NK-92 treated with Interleukin-12 subunit alpha and Interleukin-12 subunit beta, amount 100 ng/mL, for 24 hours (cell line): Measurements from ENCODE around the gene SMOC2.
"Not testable (repeated sequence)": the region's sequence is repeated elsewhere in the genome, so short reads cannot be mapped to it uniquely, and the experiment has no call there.

ENCODE experiments used
- DNase-seq: peaks from one replicate; lab custom pipeline; 2025; lab: John Stamatoyannopoulos, UW

The SMOC2 gene

GRCh38 chr6:168538892-168539811 lies 98.2 kb downstream of the SMOC2 start:
- DNase-seq = no peak

- DNase-seq = no peak
Observed at GRCh38 chr6:168540713-168541291, 99.8 kb downstream of the SMOC2 start.

DNA sequence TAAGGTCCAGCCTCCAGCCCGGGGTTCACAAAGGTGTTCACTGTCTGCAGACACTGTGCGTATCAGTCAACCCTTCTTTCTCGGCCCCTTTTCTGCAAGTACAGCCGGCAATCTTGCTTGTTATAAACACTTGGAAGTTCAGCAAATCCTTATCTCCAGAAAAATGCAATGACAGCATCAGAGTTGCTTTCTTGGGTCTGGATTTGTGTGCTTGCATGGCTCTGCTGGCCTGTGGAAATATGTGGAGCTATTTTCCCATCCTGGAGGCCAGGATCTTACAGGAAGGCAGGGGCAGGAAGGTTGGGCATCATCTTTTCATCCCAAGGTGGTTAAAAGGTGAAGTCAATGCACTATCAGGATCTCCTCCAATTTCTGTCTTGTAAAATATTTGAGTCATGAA lies 100.3 kb downstream of the SMOC2 start:
- DNase-seq = no peak

DNA sequence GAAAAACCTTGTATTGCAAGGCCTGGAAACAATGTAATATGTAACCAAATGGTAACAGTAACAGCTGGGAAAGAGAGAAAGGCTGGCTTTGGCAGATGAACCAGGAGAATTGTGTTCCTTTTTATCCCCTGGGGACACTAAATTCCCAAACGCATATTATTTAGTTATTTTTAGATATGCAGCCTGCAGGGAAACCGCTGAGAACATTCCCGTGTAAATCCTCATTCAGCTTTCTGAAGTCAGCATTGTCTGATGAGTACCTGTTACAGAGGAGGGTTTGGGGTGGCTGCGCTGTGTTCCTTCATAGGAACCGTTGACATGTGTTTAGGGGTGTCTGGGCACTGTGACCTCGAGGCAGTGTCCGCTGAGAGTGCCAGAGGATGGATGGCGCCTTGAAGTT lies 101.3 kb downstream of the SMOC2 start:
- no peak for DNase-seq

DNA sequence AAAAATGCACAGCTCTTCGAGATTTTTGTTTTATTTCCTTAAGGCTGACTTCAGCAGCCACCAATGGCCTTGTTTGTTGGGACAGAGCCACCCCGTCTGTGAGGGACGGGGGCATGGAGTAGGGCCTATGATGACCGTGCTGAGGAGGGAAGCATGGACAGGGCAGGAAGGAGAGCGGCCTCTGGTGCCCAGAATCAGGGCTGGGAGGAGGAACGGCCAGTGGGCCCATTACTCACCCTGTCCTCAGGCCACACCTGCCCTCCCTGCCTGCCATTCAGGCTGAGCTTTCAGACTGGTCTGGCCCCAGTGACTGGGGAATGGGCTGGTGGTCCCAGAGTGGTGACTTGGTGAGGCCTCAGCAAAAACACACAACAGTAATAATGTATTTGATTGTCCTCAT lies 104.4 kb downstream of the SMOC2 start:
- no peak for DNase-seq

DNA sequence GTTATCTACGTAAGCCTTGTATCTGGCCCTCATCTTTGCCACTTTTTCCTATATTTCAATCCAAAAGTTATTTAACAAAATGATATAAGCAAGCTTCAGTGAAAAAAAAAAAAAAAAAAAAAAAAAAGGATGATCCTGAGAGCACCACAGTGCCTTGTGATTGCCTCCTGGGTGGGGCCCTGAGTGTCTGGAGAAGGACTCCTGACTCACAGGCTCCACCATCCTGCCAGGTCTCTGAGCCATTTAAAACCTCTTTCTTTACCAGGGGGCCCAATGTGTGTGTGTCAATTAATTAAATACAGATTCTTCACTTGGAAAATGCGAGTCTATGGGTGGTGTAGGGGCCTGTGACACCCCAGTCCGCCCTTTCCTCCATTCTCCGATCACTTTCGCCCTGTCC lies 105.2 kb downstream of the SMOC2 start:
- no peak for DNase-seq

DNA sequence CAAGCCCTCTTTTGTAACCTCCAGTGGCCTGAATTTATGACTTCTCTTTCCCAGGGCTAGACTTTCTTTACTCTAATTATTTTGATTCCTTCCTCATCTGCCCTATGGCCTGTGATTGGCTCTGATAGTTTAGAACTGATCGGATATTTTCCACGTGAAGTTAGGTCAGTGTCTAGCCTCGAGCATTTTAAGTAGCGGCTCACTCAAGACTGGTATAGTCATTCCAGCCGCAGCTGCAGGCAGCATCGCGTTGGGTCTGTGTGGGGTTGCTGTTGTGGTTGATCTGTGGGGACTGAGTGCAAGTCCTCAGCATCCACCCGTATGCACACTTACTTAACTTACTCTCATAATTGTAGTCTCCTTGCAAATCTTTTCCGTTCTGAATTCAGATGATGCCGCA lies 105.7 kb downstream of the SMOC2 start:
- DNase-seq = no peak

GRCh38 chr6:168550326-168550725 lies 109.3 kb downstream of the SMOC2 start:
- DNase-seq = no peak

- DNase-seq = no peak
Observed at GRCh38 chr6:168554472-168554871, 113.5 kb downstream of the SMOC2 start.

DNA sequence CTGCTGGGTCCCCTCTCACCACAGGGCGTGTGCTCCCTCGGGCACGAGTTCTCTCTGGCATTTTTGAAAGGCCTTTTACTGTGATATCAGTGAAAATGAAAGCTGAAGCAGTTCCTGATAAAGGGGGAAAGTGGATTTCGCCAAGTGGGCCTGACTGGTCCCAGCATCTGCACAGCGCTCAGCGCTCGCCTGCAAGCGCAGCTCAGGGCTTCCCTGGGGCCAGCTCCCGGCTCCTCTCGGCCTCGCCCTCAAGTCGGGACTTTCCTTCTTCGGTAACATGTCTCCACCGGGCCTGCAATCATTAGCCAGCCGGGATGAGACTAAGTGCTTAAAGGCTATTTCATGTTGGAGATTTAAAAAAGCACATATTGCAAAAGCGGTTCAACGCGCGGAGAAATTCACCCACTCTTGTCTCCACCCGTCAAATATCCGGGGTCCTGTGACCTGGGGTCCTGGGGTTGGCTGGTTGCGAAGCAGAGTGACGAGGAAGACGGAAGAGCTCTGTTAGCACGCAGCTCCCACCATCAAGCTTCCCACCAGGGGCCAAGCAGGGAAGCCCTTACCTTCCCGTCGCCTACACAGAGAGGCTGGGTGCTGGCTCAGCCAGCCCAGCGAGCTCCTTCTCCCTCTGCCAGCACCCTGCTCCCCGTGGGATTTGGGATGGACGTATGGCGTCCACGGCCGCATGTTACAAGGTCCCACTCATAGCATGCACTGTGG lies 114.1 kb downstream of the SMOC2 start:
- DNase-seq = no peak

DNA sequence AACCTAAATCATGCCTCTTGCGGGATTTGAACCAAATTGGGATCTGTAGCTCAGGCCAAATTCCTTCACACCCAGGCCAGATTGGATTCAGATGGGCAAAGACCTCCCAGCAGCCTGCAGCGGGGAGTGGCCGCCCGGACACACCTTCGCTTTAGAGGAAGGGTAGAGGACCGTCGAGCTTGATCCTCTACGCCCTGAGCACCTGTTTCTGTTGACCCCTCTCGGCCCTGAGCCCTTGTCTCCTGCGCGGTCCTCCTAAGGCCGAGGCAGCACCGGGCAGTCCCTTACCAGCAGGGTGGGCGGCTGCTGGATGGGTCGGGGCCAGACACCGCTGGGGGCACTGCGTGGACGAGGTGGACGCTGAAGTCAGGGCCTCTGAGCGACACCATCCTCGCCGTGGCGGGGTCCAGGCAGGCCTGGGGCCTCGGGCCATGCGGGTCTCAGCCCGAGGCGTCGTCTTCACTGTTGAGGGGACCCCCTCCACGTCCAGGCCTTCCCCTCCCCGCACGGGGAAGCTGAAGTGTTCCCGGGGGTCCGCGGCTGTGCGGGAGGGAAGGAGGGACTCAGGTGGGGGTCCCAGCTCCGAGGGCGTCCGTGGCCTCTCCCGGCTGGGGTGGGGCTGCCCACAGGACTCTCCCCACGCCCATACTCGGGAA lies 114.8 kb downstream of the SMOC2 start:
- no peak for DNase-seq

GRCh38 chr6:168557512-168557911 lies 116.5 kb downstream of the SMOC2 start:
- DNase-seq = no peak

DNA sequence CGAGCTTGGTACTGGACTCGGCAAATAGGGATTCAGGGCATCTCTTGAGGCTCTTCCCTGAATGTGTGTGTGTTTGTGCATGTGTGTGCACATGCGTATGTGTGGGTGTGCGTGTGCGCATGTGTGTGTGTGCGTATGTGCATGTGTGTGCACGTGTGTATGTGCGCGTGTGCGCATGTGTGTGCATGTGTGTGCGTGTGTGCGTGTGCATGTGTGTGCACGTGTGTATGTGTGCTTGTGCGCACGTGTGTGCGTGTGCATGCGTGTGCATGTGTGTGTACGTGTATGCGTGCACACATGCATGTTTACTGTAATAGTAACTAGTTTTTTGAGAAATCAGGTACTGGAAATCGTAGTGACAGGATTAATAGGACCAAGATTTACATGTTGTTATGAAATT lies 117.7 kb downstream of the SMOC2 start:
- no peak for DNase-seq

- DNase-seq = no peak
Observed at GRCh38 chr6:168559574-168560098, 118.7 kb downstream of the SMOC2 start.

DNA sequence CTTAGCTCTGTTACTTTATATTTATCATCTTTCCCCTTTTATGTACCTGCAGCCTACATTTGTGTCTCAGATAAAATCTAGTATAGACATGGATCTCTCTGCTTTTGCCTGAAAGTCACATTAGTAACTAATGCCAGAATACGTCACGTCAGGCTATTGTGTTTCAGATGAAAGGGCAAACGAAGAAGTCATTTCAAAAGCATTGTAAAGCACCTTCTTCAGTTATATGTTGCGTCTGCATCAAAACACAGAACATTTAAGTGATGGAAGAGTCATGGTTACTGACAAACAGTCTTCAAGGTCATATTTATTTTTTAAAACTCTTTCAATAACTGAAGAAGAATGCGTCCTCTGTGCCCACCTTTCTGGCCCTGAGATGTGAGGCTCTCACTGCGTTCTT lies 119.1 kb downstream of the SMOC2 start:
- DNase-seq = no peak

DNA sequence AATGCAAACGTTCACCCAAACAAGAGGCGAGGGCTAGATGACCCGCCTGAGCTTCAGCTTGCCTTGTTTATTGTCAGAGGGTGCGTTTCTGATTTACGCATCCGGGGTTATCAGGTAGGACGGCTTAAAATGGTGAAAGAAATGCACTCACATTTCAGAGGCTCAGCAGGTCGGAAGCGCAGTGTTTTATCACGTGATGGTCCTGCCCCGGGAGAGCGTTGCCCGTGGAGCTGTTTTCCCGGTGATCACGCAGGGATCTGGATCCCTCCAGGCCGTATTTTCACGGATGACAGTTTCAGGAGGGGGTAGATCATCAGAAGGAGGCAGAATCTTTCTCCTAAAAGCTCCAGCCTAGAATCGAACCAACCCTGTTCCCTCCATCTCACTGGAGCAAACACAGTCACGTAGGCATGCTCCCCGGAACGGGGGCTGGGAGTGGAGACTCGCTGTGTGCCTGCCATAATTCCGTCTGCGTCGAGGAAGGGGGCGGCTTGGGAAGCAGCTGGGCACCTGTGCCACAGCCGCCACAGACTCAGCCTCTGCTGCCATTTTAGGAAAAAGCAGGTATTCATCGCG lies 121.7 kb downstream of the SMOC2 start:
- DNase-seq = no peak

- DNase-seq = no peak
Observed at GRCh38 chr6:168563656-168564055, 122.7 kb downstream of the SMOC2 start.

DNA sequence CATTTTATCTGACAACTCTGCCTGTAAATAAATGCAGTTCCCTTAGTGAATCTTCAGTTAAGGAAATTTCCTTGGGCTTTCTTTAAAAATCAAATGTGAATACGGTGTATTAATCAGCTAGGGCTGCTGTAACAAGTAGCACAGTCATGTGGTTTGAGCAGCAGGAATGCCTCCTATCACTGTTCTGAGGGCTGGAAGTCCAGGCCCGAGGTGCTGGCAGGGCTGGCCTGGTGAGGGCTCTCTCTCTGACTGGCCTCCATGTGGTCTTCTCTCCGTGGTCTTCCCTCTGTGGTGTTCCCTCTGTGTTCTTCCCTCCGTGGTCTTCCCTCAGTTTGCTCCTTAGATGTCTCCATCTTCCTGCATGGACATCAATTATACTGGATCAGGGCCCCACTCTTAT lies 124.1 kb downstream of the SMOC2 start:
- no peak for DNase-seq

DNA sequence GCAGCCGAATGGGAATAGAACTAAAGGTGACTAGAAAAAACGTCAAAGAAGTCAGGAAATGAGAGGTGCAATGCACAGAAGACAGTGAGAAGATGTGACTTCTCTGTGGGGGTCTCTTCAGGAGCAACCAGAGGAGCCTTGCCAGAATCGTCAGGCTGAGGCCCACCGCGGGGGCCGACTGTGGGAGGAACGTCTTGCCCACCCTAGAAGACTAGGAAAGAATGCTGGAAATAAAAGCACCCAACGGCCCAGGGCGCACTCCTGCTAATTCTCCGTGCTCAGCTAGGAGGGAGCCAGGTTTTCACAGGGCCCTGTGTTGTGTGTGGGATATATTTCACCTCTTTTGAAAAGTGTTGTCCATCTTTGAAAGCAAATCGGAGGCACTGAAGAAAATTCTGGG lies 129.2 kb downstream of the SMOC2 start:
- no peak for DNase-seq

DNA sequence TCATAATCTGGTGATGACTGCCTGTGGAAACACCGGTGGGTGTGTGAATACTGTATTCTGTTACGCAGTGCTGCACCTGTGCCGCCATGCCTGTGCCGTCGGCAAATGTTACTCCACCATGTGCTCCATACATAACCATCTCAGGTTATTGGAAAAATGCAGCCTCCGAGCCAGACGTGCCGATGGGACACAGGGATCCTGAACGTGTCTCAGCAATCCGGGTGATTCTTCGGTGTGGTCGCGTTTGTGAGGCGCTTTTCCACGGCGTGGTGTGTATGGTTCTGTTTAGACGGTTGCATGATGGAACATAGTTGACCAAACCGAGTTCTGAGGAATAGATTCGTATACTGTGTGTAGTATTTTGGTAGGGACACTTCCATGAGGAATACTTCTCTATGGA lies 130.3 kb downstream of the SMOC2 start:
- no peak for DNase-seq

DNA sequence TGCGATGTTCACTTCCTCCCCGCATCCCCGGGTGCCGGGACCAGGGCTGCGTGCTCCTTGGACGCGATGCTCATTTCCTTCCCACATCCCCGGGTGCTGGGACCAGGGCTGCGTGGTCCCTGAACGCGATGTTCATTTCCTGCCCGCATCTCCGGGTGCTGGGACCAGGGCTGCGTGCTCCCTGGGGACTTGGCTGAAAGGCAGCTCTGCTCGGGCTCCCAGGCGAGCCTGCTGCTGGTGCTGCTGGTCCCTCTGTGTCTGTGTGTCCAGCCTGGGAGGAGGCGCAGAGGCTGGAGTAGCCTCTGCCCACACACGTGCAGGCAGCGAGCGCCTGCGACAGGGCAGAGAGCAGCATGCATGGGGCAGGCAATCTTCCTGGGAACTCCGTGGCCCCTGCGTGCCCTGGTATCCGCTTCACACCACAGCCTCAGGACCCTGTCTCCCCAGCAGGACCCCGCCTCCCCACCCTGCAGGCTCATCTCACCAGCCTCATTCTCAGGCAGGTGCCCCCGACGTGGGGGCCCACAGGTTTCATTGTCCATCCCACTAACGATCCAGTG lies 132.4 kb downstream of the SMOC2 start:
- not testable (repeated sequence) for DNase-seq
